DND-41 (cell line): ENCODE measurements around the gene KDM6B.

Experiments used
- CTCF ChIP-seq: IDR thresholded peaks from 2 replicates; pipeline ENCODE4 v1.5.1; 2012; ENCODE audit warnings: borderline replicate concordance, low read length, moderate library complexity, mild to moderate bottlenecking; ENCODE audit not compliant: poor library complexity, severe bottlenecking; ENCODE audit errors: extremely low read depth
- EZH2 ChIP-seq: IDR thresholded peaks from 3 replicates; pipeline ENCODE4 v1.6.1; 2012; ENCODE audit warnings: borderline replicate concordance, low read depth, mild to moderate bottlenecking, moderate library complexity, low read length, inconsistent platforms; ENCODE audit not compliant: severe bottlenecking

- TF ChIP-seq CTCF = no peak
- no peak for TF ChIP-seq EZH2
These were observed 36.0 kb upstream of the KDM6B start for GRCh38 chr17:7797976-7798375.
